ENCODE results near the gene BCL7C. TPM values are rescaled to one million over a fixed set of nuclear protein-coding genes. Genes with fewer than 3 reads are reported as not detected.

The BCL7C gene
- total RNA-seq, 4 donors from 2014 or later: 39.2 to 48.7 (median 42.0) TPM

DNA sequence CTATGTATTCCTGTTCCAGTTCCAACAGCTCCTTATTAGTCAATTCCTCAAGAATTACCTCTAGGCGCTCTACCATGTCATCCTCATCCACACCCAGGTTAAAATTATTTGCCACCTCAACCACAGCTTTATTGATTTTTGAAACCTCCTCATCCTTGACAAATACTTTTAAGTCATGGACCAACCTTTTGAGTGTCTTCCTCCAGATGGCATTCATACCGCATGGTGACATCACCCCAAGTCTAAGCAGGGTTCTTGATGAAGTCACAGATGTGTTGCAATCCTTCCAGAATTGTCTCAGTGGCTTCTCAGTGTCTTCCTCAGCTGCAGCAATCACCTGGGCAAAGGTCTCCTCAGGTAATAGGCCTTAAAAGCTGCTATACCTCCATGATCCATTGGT, 40.1 kb downstream of the BCL7C start:
- no peaks in the 10 kb centered on the region for H3K9me3 ChIP-seq
- H3K4me3 ChIP-seq: no peak overlapping the region
- no peaks in the 10 kb centered on the region for H3K4me1 ChIP-seq
- TF ChIP-seq EP300 (IDR thresholded peaks at IDR 0.05) (no peak), CTCF (IDR thresholded peaks at IDR 0.05) (no peak), POLR2A (IDR thresholded peaks at IDR 0.05) (no peak), POLR2AphosphoS5 (IDR thresholded peaks at IDR 0.05) (no peak)
- no peak for ATAC-seq
- peaks cover 0 to 20% of the 10 kb centered on the region in 2 donors for H3K36me3 ChIP-seq
- no peak overlapping the region for H3K27ac ChIP-seq
- WGBS, 2 donors (ENCODE audit: low coverage in 1 of 2): 100% methylated on average over 2 of the region's 2 CpGs
- H3K27me3 ChIP-seq: no peaks in the 10 kb centered on the region

GRCh38 chr16:30850246-30850645, 43.6 kb downstream of the BCL7C start:
- 67 to 83% methylated on average over 1 of the region's 1 CpG for WGBS, 2 donors (ENCODE audit: low coverage in 1 of 2)
- H3K4me1 ChIP-seq: peaks cover 0 to 7% (median 4%) of the 10 kb centered on the region in 3 donors
- peaks cover 0 to 16% of the 10 kb centered on the region in 2 donors for H3K36me3 ChIP-seq
- no peak overlapping the region for H3K27ac ChIP-seq
- TF ChIP-seq POLR2AphosphoS5 (IDR thresholded peaks at IDR 0.05) (no peak), EP300 (IDR thresholded peaks at IDR 0.05) (no peak), CTCF (IDR thresholded peaks at IDR 0.05) (no peak), POLR2A (IDR thresholded peaks at IDR 0.05) (no peak)
- H3K4me3 ChIP-seq: no peak overlapping the region
- no peaks in the 10 kb centered on the region for H3K9me3 ChIP-seq
- no peaks in the 10 kb centered on the region for H3K27me3 ChIP-seq
- ATAC-seq: no peak

DNA sequence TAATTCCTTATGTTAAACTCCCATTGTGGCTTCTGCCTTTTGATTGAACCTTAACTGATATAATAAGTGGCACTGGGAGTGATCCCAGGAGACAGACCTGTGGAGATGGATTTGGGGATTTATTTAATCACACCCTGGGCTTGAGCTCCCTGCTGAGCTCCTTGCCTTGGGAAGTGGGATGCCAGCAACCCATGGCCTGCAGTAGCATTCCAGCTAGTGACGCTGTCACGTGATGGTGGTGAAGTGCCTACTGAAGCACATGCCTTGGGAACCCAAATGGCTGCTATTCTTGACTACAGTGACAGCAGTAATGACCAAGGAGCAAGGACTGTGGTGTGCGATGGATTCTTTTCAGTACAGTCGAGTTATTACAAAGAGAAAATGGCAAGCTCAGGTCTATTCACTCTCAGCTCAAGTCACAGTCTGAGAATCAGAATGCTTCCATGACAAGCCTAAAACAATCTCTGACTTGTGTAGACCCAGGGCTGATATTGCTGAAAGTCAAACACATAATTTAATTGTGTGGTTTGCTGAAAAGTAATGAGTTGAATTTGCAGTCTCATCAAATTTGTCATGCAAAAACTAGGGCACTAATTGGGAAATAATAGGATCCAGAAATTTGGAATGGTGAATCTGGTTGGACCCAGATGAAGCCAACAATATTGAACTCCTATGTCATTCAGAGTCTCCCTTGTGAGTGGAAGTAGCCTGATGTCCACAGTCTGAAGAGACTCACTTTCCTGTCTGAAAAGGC, 47.1 kb downstream of the BCL7C start:
- Histone ChIP-seq H3K4me1 (peaks cover 0 to 15% (median 8%) of the 10 kb centered on the region in 3 donors), H3K27me3 (no peaks in the 10 kb centered on the region), H3K4me3 (no peak overlapping the region), H3K27ac (no peak overlapping the region), H3K9me3 (no peaks in the 10 kb centered on the region), H3K36me3 (peaks cover 0 to 4% of the 10 kb centered on the region in 2 donors)
- TF ChIP-seq POLR2AphosphoS5 (IDR thresholded peaks at IDR 0.05) (no peak), EP300 (IDR thresholded peaks at IDR 0.05) (no peak), POLR2A (IDR thresholded peaks at IDR 0.05) (no peak), CTCF (IDR thresholded peaks at IDR 0.05) (no peak)
- no peak for ATAC-seq
- 76% methylated on average over 4 of the region's 4 CpGs; no CpG with 5 or more reads in 1 of the 2 donors for WGBS, 2 donors (ENCODE audit: low coverage in 1 of 2)

- H3K4me3 ChIP-seq: peak overlapping the region in 1 of 2 donors; percentile 29
- H3K27ac ChIP-seq: peak overlapping the region in 3 of 4 donors; percentile 24 to 60 (median 43)
Measured at GRCh38 chr16:30844671-30845449, 49.0 kb downstream of the BCL7C start.

More at GRCh38 chr16:30844671-30845449, 49.0 kb downstream of the BCL7C start:
- peaks cover 0 to 15% (median 8%) of the 10 kb centered on the region in 3 donors for H3K4me1 ChIP-seq
- H3K27me3 ChIP-seq: no peaks in the 10 kb centered on the region
- H3K9me3 ChIP-seq: no peaks in the 10 kb centered on the region
- WGBS, 2 donors (ENCODE audit: low coverage in 1 of 2): 21 to 30% methylated on average over 2 to 7 of the region's 8 CpGs
- H3K36me3 ChIP-seq: no peaks in the 10 kb centered on the region
- TF ChIP-seq CTCF (IDR thresholded peaks at IDR 0.05) (peak; percentile 80 to 92 (median 89)), POLR2AphosphoS5 (IDR thresholded peaks at IDR 0.05) (no peak)
- peak; percentile 78 for ATAC-seq
